ENCODE results near the gene SPATA7. TPM values are rescaled to one million over a fixed set of nuclear protein-coding genes. Genes with fewer than 3 reads are reported as not detected.

Gene SPATA7
- total RNA-seq, 2 experiments from 2014 or later = 1.2 to 1.3 TPM

GRCh38 chr14:88454886-88455285 lies 69.4 kb downstream of the SPATA7 start:
- TF ChIP-seq CTCF (IDR thresholded peaks at IDR 0.05) = no peak
- CTCF ChIA-PET = no interaction called here

DNA sequence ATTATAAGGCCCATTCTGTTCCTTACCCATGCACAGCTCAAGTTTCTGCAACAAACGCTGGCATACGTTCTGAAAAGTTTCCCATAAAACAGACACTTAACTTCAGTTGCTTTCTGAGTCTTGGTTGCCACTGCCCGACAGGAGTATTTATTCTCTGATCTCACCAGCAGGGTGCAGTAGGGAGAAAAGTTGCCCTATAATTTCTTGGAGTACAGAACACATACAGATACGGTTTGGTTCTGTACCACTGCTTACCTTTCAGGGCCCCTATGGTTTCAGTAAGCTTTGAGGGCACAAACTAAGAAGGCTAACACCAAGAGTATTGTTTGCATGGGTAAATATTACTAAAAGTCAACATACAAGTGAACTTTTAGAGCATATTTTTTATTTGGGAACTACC lies 77.9 kb downstream of the SPATA7 start:
- DNase-seq (peak in 2 of 14 experiments; percentile 3 to 4), ATAC-seq (ENCODE audit: poor library complexity) (no peak)
- Histone ChIP-seq H3K27me3 (ENCODE audit: control insufficient read depth in 1 of 2, insufficient read depth in 2 of 2, low read length in 2 of 2) (no peaks in the 10 kb centered on the region), H3K4me1 (ENCODE audit: insufficient read depth, low read length) (no peaks in the 10 kb centered on the region), H3K9me3 (ENCODE audit: control insufficient read depth in 1 of 2, insufficient read depth in 1 of 2, low read length in 2 of 2) (no peaks in the 10 kb centered on the region), H3K36me3 (ENCODE audit: insufficient read depth, low read length) (no peaks in the 10 kb centered on the region), H3K27ac (ENCODE audit: low read depth in 1 of 2, low read length in 2 of 2) (no peak overlapping the region), H3K4me3 (ENCODE audit: low read length) (no peak overlapping the region)
- intact Hi-C loops (cut with DNase I, micrococcal nuclease) = no loop called here
- ChIA-PET POLR2A (no interaction called here), CTCF (no interaction called here)
- Mint-ChIP-seq H3K36me3 (ENCODE audit: low read depth) (peaks cover 24% of the 10 kb centered on the region), H3K9me3 (no peaks in the 10 kb centered on the region), H3K4me3 (no peak overlapping the region), H3K4me1 (ENCODE audit: low read depth) (no peaks in the 10 kb centered on the region), H3K27ac (no peak overlapping the region), H3K27me3 (no peaks in the 10 kb centered on the region)
- TF ChIP-seq CTCF (IDR thresholded peaks at IDR 0.05) = no peak

More at GRCh38 chr14:88454886-88455285, 69.4 kb downstream of the SPATA7 start:
- Mint-ChIP-seq H3K27me3 (no peaks in the 10 kb centered on the region), H3K27ac (no peak overlapping the region), H3K4me1 (ENCODE audit: low read depth) (no peaks in the 10 kb centered on the region), H3K9me3 (peaks cover 3% of the 10 kb centered on the region), H3K4me3 (no peak overlapping the region), H3K36me3 (ENCODE audit: low read depth) (peaks cover 67% of the 10 kb centered on the region)
- H3K4me3 ChIP-seq (ENCODE audit: low read length) = no peak overlapping the region
- no peaks in the 10 kb centered on the region for H3K27me3 ChIP-seq (ENCODE audit: control insufficient read depth in 1 of 2, insufficient read depth in 2 of 2, low read length in 2 of 2)
- peaks cover 0 to 6% of the 10 kb centered on the region in 2 experiments for H3K9me3 ChIP-seq (ENCODE audit: control insufficient read depth in 1 of 2, insufficient read depth in 1 of 2, low read length in 2 of 2)
- ATAC-seq (ENCODE audit: poor library complexity) = no peak
- intact Hi-C loops (cut with DNase I, micrococcal nuclease) = no loop called here
- DNase-seq = no peak
- POLR2A ChIA-PET = no interaction called here
- H3K4me1 ChIP-seq (ENCODE audit: insufficient read depth, low read length) = no peaks in the 10 kb centered on the region
- H3K36me3 ChIP-seq (ENCODE audit: insufficient read depth, low read length) = no peaks in the 10 kb centered on the region
- no peak overlapping the region for H3K27ac ChIP-seq (ENCODE audit: low read depth in 1 of 2, low read length in 2 of 2)

- Histone ChIP-seq H3K4me3 (ENCODE audit: low read length) (no peak overlapping the region), H3K4me1 (ENCODE audit: insufficient read depth, low read length) (no peaks in the 10 kb centered on the region), H3K36me3 (ENCODE audit: insufficient read depth, low read length) (no peaks in the 10 kb centered on the region), H3K9me3 (ENCODE audit: control insufficient read depth in 1 of 2, insufficient read depth in 1 of 2, low read length in 2 of 2) (no peaks in the 10 kb centered on the region), H3K27ac (ENCODE audit: low read depth in 1 of 2, low read length in 2 of 2) (no peak overlapping the region), H3K27me3 (ENCODE audit: control insufficient read depth in 1 of 2, insufficient read depth in 2 of 2, low read length in 2 of 2) (no peaks in the 10 kb centered on the region)
- Mint-ChIP-seq H3K4me3 (no peak overlapping the region), H3K27ac (no peak overlapping the region), H3K4me1 (ENCODE audit: low read depth) (no peaks in the 10 kb centered on the region), H3K9me3 (no peaks in the 10 kb centered on the region), H3K27me3 (no peaks in the 10 kb centered on the region), H3K36me3 (ENCODE audit: low read depth) (peaks cover under 1% of the 10 kb centered on the region)
- ATAC-seq (ENCODE audit: poor library complexity) (no peak), DNase-seq (no peak)
- intact Hi-C loops (cut with DNase I, micrococcal nuclease) = no loop called here
- ChIA-PET POLR2A (no interaction called here), CTCF (no interaction called here)
- no peak for TF ChIP-seq CTCF (IDR thresholded peaks at IDR 0.05)
These were observed 82.9 kb downstream of the SPATA7 start for GRCh38 chr14:88468406-88468805.

Data from CD4-positive, alpha-beta T cell (primary cell).